DMS53 treated with DMSO at 0.1 percent for 48 hours (cell line): ENCODE measurements around the gene INTS2.
A peak's percentile ranks its signal among the peaks of the same experiment; 100 is the strongest.
"Not testable (repeated sequence)": the region's sequence is repeated elsewhere in the genome, so short reads cannot be mapped to it uniquely, and the experiment has no call there.

ENCODE experiments used
- DNase-seq: peaks from one replicate; lab custom pipeline; 2025; ENCODE audit not compliant: unreplicated experiment; lab: John Stamatoyannopoulos, UW

INTS2 gene

GRCh38 chr17:61852857-61853256, 74.9 kb downstream of the INTS2 start:
- no peak for DNase-seq

- DNase-seq: no peak
Observed at GRCh38 chr17:61849674-61850073, 78.1 kb downstream of the INTS2 start.

GRCh38 chr17:61848896-61849295, 78.9 kb downstream of the INTS2 start:
- DNase-seq: no peak

GRCh38 chr17:61848247-61848646, 79.5 kb downstream of the INTS2 start:
- DNase-seq: no peak

GRCh38 chr17:61847659-61848058, 80.1 kb downstream of the INTS2 start:
- DNase-seq: no peak

- DNase-seq: no peak
Observed at GRCh38 chr17:61846761-61847375, 80.9 kb downstream of the INTS2 start.

GRCh38 chr17:61846088-61846487, 81.7 kb downstream of the INTS2 start:
- DNase-seq: no peak

- no peak for DNase-seq
Observed at GRCh38 chr17:61843435-61843834, 84.3 kb downstream of the INTS2 start.

- no peak for DNase-seq
Observed at GRCh38 chr17:61842899-61843298, 84.9 kb downstream of the INTS2 start.

GRCh38 chr17:61839300-61839786, 88.4 kb downstream of the INTS2 start:
- DNase-seq: no peak

- peak; percentile 24 for DNase-seq
Observed at GRCh38 chr17:61837175-61838051, 90.4 kb downstream of the INTS2 start.

- no peak for DNase-seq
Observed at GRCh38 chr17:61836266-61837174, 91.3 kb downstream of the INTS2 start.

- no peak for DNase-seq
Observed at GRCh38 chr17:61835606-61836005, 92.2 kb downstream of the INTS2 start.

GRCh38 chr17:61834610-61835009, 93.2 kb downstream of the INTS2 start:
- DNase-seq: no peak

- no peak for DNase-seq
Observed at GRCh38 chr17:61833536-61834193, 94.1 kb downstream of the INTS2 start.

- DNase-seq: no peak
Observed at GRCh38 chr17:61832463-61832862, 95.3 kb downstream of the INTS2 start.

GRCh38 chr17:61831099-61831498, 96.7 kb downstream of the INTS2 start:
- DNase-seq: no peak

GRCh38 chr17:61828694-61829093, 99.1 kb downstream of the INTS2 start:
- no peak for DNase-seq

- DNase-seq: no peak
Observed at GRCh38 chr17:61827649-61828395, 100.0 kb downstream of the INTS2 start.

- not testable (repeated sequence) for DNase-seq
Observed at GRCh38 chr17:61826866-61827265, 100.9 kb downstream of the INTS2 start.
